H1 (cell line): ENCODE measurements around the gene AGR2. TPM values are rescaled to one million over a fixed set of nuclear protein-coding genes. Genes with fewer than 3 reads are reported as not detected.

Experiments
- CTCF ChIA-PET: fragments of 300-600 bp; sonication (Branson Sonifier 250); formaldehyde crosslinking; loops from one replicate; lab custom pipeline; 2021; ENCODE audit not compliant: partially characterized antibody; lab: Charles Lee
- POLR2A ChIA-PET: fragments of 300-600 bp; sonication (Branson Sonifier 250); formaldehyde crosslinking; loops from one replicate; lab custom pipeline; 2021; ENCODE audit warnings: inconsistent platforms; ENCODE audit not compliant: partially characterized antibody; lab: Charles Lee
- DNase-seq, 2 experiments: peaks; one replicate each; pipeline versions ENCODE4 v3.0.0 to v3.0.0-alpha.2; 2010 to 2022; ENCODE audit warnings: low spot score in 2 of 2, low read depth in 1 of 2, mixed read lengths in 1 of 2
- FAIRE-seq: peaks from 2 replicates; lab custom pipeline; 2011; peaks lifted over from hg19 to GRCh38; lab: Jason Lieb, UNC
- H2AFZ ChIP-seq: 2 replicates; pipeline ENCODE4 v1.8.1; 2012; ENCODE audit warnings: low read length, inconsistent platforms
- H2AK5ac ChIP-seq: 2 replicates; pipeline ENCODE4 v1.6.1; 2013; ENCODE audit warnings: low read depth, low read length
- H2BK120ac ChIP-seq: replicated peaks from 2 replicates; pipeline ENCODE3; 2013; ENCODE audit warnings: low read depth, low read length, inconsistent platforms
- H2BK12ac ChIP-seq: 2 replicates; pipeline ENCODE4 v1.6.1; 2013; ENCODE audit warnings: low read depth, low read length
- H2BK15ac ChIP-seq: 2 replicates; pipeline ENCODE4 v1.6.1; 2013; ENCODE audit warnings: low read length
- H2BK20ac ChIP-seq: 2 replicates; pipeline ENCODE4 v1.6.1; 2013; ENCODE audit warnings: low read length
- H2BK5ac ChIP-seq: 2 replicates; pipeline ENCODE4 v1.6.1; 2013; ENCODE audit warnings: low read depth, low read length
- H3K14ac ChIP-seq: 2 replicates; pipeline ENCODE4 v1.6.1; 2013; ENCODE audit warnings: inconsistent platforms; ENCODE audit not compliant: insufficient read length
- H3K18ac ChIP-seq: 2 replicates; pipeline ENCODE4 v1.6.1; 2013; ENCODE audit warnings: low read length; ENCODE audit errors: extremely low read depth
- H3K23ac ChIP-seq: 2 replicates; pipeline ENCODE4 v1.6.1; 2013; ENCODE audit warnings: inconsistent platforms; ENCODE audit not compliant: insufficient read length
- H3K23me2 ChIP-seq: 2 replicates; pipeline ENCODE4 v1.6.1; 2013; ENCODE audit warnings: low read depth, low read length
- H3K27ac ChIP-seq: 2 replicates; pipeline ENCODE4 v1.6.1; 2011; ENCODE audit warnings: low read depth, low read length, inconsistent platforms
- H3K27me3 ChIP-seq, 4 experiments: replicated peaks in 1 of 4; 1 replicate in 1 of 4; 2 replicates in 3 of 4; pipeline versions ENCODE4 v1.6.1 to v1.8.1; 2011 to 2013; ENCODE audit warnings: low read length in 3 of 4, mild to moderate bottlenecking in 3 of 4, inconsistent platforms in 2 of 4, mixed read lengths in 2 of 4, moderate library complexity in 1 of 4; ENCODE audit not compliant: control insufficient read depth in 3 of 4, insufficient read depth in 3 of 4; ENCODE audit errors: extremely low read depth in 1 of 4
- H3K36me3 ChIP-seq, 4 experiments: 2 replicates each; pipeline versions ENCODE4 v1.6.1 to v1.8.1; 2011 to 2013; ENCODE audit warnings: mild to moderate bottlenecking in 4 of 4, low read length in 3 of 4, moderate library complexity in 2 of 4, control low read depth in 1 of 4, inconsistent platforms in 1 of 4; ENCODE audit not compliant: insufficient read depth in 4 of 4, control insufficient read depth in 2 of 4
- H3K4ac ChIP-seq: replicated peaks from 2 replicates; pipeline ENCODE3; 2013; ENCODE audit warnings: low read length, low read depth, mixed read lengths, inconsistent platforms; ENCODE audit not compliant: insufficient read length
- H3K4me1 ChIP-seq, 4 experiments: replicated peaks in 1 of 4; 1 replicate in 1 of 4; 2 replicates in 3 of 4; pipeline versions ENCODE4 v1.6.1 to v1.8.1; 2011 to 2013; ENCODE audit warnings: low read length in 3 of 4, inconsistent platforms in 2 of 4, mixed read lengths in 1 of 4; ENCODE audit not compliant: insufficient read depth in 4 of 4, control insufficient read depth in 3 of 4
- H3K4me2 ChIP-seq, 2 experiments: 2 replicates each; pipeline versions ENCODE4 v1.6.1 to v1.8.1; 2011 to 2013; ENCODE audit warnings: low read depth in 2 of 2, low read length in 2 of 2, control low read depth in 1 of 2, inconsistent platforms in 1 of 2, mild to moderate bottlenecking in 1 of 2; ENCODE audit not compliant: insufficient read depth in 1 of 2
- H3K4me3 ChIP-seq, 4 experiments: fragments of 200-600, 300-600 bp in 1 of 4; sonication (generic), shearing (Covaris generic), sonication (Bioruptor Twin) in 1 of 4; 2 replicates each; pipeline versions ENCODE4 v1.5.1 to v1.8.1; 2011 to 2016; ENCODE audit warnings: low read length in 4 of 4, low read depth in 3 of 4, control low read depth in 2 of 4, inconsistent platforms in 2 of 4, mild to moderate bottlenecking in 2 of 4, mixed read lengths in 1 of 4, moderate library complexity in 1 of 4; ENCODE audit not compliant: insufficient read depth in 2 of 4; ENCODE audit errors: extremely low read depth in 1 of 4
- H3K56ac ChIP-seq: replicated peaks from 2 replicates; pipeline ENCODE3; 2013; ENCODE audit warnings: low read depth, mild to moderate bottlenecking, mixed read lengths, low read length, inconsistent platforms; ENCODE audit not compliant: insufficient read length
- H3K79me1 ChIP-seq: 2 replicates; pipeline ENCODE4 v1.6.1; 2013; ENCODE audit warnings: low read depth, low read length, control low read depth
- H3K79me2 ChIP-seq, 2 experiments: 2 replicates each; pipeline versions ENCODE4 v1.6.1 to v1.8.1; 2012 to 2013; ENCODE audit warnings: low read length in 2 of 2, mild to moderate bottlenecking in 2 of 2, inconsistent platforms in 1 of 2; ENCODE audit not compliant: insufficient read depth in 2 of 2, control insufficient read depth in 1 of 2
- H3K9ac ChIP-seq, 4 experiments: replicated peaks in 1 of 4; 1 replicate in 1 of 4; 2 replicates in 3 of 4; pipeline versions ENCODE4 v1.6.1 to v1.8.1; 2011 to 2013; ENCODE audit warnings: low read depth in 3 of 4, low read length in 3 of 4, control low read depth in 2 of 4, mild to moderate bottlenecking in 2 of 4, moderate library complexity in 2 of 4, inconsistent platforms in 1 of 4; ENCODE audit errors: extremely low read depth in 1 of 4
- H3K9me3 ChIP-seq, 2 experiments: 2 replicates each; pipeline versions ENCODE4 v1.6.1 to v1.8.1; 2012 to 2013; ENCODE audit warnings: mild to moderate bottlenecking in 2 of 2, moderate library complexity in 2 of 2, control low read depth in 1 of 2, inconsistent platforms in 1 of 2, low read depth in 1 of 2, low read length in 1 of 2, mixed read lengths in 1 of 2; ENCODE audit not compliant: insufficient read depth in 2 of 2
- H4K20me1 ChIP-seq, 2 experiments: replicated peaks in 1 of 2; 2 replicates each; pipeline versions ENCODE3 to v1.8.1; 2011 to 2013; ENCODE audit warnings: inconsistent platforms in 2 of 2, low read length in 2 of 2, mild to moderate bottlenecking in 1 of 2; ENCODE audit not compliant: insufficient read depth in 2 of 2, control insufficient read depth in 1 of 2
- H4K5ac ChIP-seq: 2 replicates; pipeline ENCODE4 v1.6.1; 2013; ENCODE audit warnings: low read length, low read depth, mixed read lengths, inconsistent platforms; ENCODE audit not compliant: insufficient read length
- H4K8ac ChIP-seq: 2 replicates; pipeline ENCODE4 v1.8.0; 2013; ENCODE audit warnings: mild to moderate bottlenecking, moderate library complexity, low read length, inconsistent platforms; ENCODE audit not compliant: insufficient read depth; ENCODE audit errors: extremely low read depth
- H4K91ac ChIP-seq: replicated peaks from 2 replicates; pipeline ENCODE3; 2013; ENCODE audit warnings: low read length, mixed read lengths, inconsistent platforms; ENCODE audit not compliant: insufficient read length
- BCL11A ChIP-seq, 2 experiments: IDR thresholded peaks; one replicate each; pipeline ENCODE4 v1.6.1; 2011; ENCODE audit warnings: low read depth in 2 of 2, low read length in 2 of 2, mild to moderate bottlenecking in 2 of 2
- BRCA1 ChIP-seq: IDR thresholded peaks from 2 replicates; pipeline ENCODE4 v1.6.1; 2012; ENCODE audit warnings: low read depth, low read length, improper control_type of control experiment
- CHD2 ChIP-seq: IDR thresholded peaks from 2 replicates; pipeline ENCODE4 v1.6.1; 2012; ENCODE audit warnings: low read length, improper control_type of control experiment
- CTBP2 ChIP-seq: IDR thresholded peaks from 2 replicates; pipeline ENCODE4 v1.7.0; 2011; ENCODE audit warnings: borderline replicate concordance, mild to moderate bottlenecking, moderate library complexity, mixed read lengths, low read length; ENCODE audit not compliant: insufficient read depth, insufficient read length
- EZH2 ChIP-seq: fragments of 200-600 bp; sonication (generic); IDR thresholded peaks from 2 replicates; pipeline ENCODE4 v1.7.1; 2012; ENCODE audit warnings: low read depth, mild to moderate bottlenecking, moderate library complexity, low read length, inconsistent platforms; ENCODE audit not compliant: severe bottlenecking
- HDAC2 ChIP-seq, 2 experiments: fragments of 300-600 bp in 1 of 2; sonication (generic) in 1 of 2; IDR thresholded peaks; 2 replicates each; pipeline ENCODE4 v1.6.1; 2011 to 2012; ENCODE audit warnings: low read depth in 2 of 2, low read length in 2 of 2, mild to moderate bottlenecking in 2 of 2, moderate library complexity in 2 of 2, borderline replicate concordance in 1 of 2, inconsistent platforms in 1 of 2
- JUN ChIP-seq: IDR thresholded peaks from 2 replicates; pipeline ENCODE4 v1.6.1; 2011; ENCODE audit warnings: low read depth, mild to moderate bottlenecking, improper control_type of control experiment, low read length
- KDM4A ChIP-seq: IDR thresholded peaks from one replicate; pipeline ENCODE4 v1.7.1; 2012; ENCODE audit warnings: low read depth, mild to moderate bottlenecking, moderate library complexity, low read length, inconsistent platforms; ENCODE audit not compliant: severe bottlenecking
- PHF8 ChIP-seq: fragments of 200-600 bp; sonication (generic); conservative IDR thresholded peaks from 2 replicates; pipeline ENCODE4 v1.7.1; 2012; ENCODE audit warnings: low read depth, mild to moderate bottlenecking, inconsistent platforms, low read length, moderate library complexity
- POU5F1 ChIP-seq: IDR thresholded peaks from 2 replicates; pipeline ENCODE4 v1.6.1; 2011; ENCODE audit warnings: low read depth, mild to moderate bottlenecking, low read length, moderate library complexity
- RBBP5 ChIP-seq: IDR thresholded peaks from 2 replicates; pipeline ENCODE4 v1.7.1; 2012; ENCODE audit warnings: low read depth, mild to moderate bottlenecking, inconsistent platforms, low read length, moderate library complexity, borderline replicate concordance
- SP2 ChIP-seq: IDR thresholded peaks from 2 replicates; pipeline ENCODE4 v1.6.1; 2012; ENCODE audit warnings: mild to moderate bottlenecking, low read length, inconsistent platforms
- TAF1 ChIP-seq: IDR thresholded peaks from 2 replicates; pipeline ENCODE4 v1.6.1; 2011; ENCODE audit warnings: mild to moderate bottlenecking, low read depth, low read length
- WGBS, 2 experiments: shearing (Covaris generic) in 1 of 2; methylation state at CpG; one replicate each; pipeline versions ENCODE4 v1.1.6 to v1.1.7; 2013 to 2015; ENCODE audit warnings: low lambda C conversion rate in 2 of 2, mixed read lengths in 2 of 2, inconsistent platforms in 1 of 2, low coverage in 1 of 2, missing lambda C conversion rate in 1 of 2; ENCODE audit not compliant: insufficient replicate concordance in 2 of 2, insufficient coverage in 1 of 2, insufficient read length in 1 of 2; ENCODE audit errors: extremely low coverage in 1 of 2, missing lambda C conversion rate in 1 of 2; 5-methylcytosine and 5-hydroxymethylcytosine counted together
- polyA plus RNA-seq, 7 experiments: library from polyadenylated mRNA; depleted of rRNA in 3 of 7; stranded (reverse) in 5 of 7; unstranded in 2 of 7; fragments of >200 nt in 5 of 7; fragments of 200-250 nt in 2 of 7; gene quantifications; 1 replicate in 5 of 7; 2 replicates in 1 of 7; 4 replicates in 1 of 7; pipeline versions ENCODE4 v1.2.1 to v1.2.3, GENCODE V29; 2011 to 2013; ENCODE audit warnings: missing spikeins in 2 of 7, mixed read lengths in 2 of 7
- total RNA-seq: library from RNA; stranded (reverse); fragmentation: NEBNext Ultra II Directional; extraction: Animal tissue kit (Norgen Biotek cat#: 25700); gene quantifications from 2 replicates; pipeline ENCODE4 v1.2.1, GENCODE V29; 2021
- TF ChIP-seq, protein P1 (sequence below): IDR thresholded peaks from 2 replicates; pipeline ENCODE4 v1.6.1; 2012; ENCODE audit warnings: inconsistent platforms

Gene AGR2
- total and polyA plus RNA-seq, 2 of the 8 experiments (the other 6 are each of a cell fraction or from before 2014, with no cell fraction given): not detected

DNA sequence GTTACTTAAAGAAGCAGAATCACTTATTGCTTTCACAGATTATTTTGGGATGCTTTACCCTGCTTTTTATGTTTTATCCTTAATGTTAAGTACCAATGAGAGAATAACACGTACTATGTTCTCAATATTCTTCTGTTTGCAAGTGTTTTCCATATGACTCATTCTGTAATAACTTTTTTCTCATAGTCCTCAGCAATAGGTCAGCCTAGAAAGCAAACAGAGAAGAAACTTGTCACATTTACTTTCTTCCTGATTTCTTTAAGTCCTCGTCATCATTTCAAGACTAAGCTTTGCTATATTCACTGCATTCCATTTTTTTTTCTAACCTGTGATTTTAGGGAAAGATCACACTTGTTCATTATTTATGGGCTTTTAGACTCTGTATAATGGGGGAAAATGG, 6.8 kb upstream of the AGR2 start:
- ChIA-PET POLR2A (no interaction called here), CTCF (no interaction called here)
- H3K27ac ChIP-seq: no peak overlapping the region
- no peak overlapping the region for H3K56ac ChIP-seq
- H3K14ac ChIP-seq: no peak overlapping the region
- H3K23ac ChIP-seq: no peak overlapping the region
- H2BK12ac ChIP-seq: no peak overlapping the region
- H3K4ac ChIP-seq: no peak overlapping the region
- H3K23me2 ChIP-seq: no peaks in the 10 kb centered on the region
- DNase-seq (no peak), FAIRE-seq (no peak)
- H2AK5ac ChIP-seq: no peak overlapping the region
- no peak overlapping the region for H2BK15ac ChIP-seq
- H3K9ac ChIP-seq: no peak overlapping the region
- no peak overlapping the region for H2BK5ac ChIP-seq
- H3K27me3 ChIP-seq: no peaks in the 10 kb centered on the region
- H2BK20ac ChIP-seq: no peak overlapping the region
- no peak overlapping the region for H4K5ac ChIP-seq
- WGBS, 2 experiments: 92% methylated on average over 2 of the region's 2 CpGs; no CpG with 5 or more reads in 1 of the 2 experiments
- H3K9me3 ChIP-seq: no peaks in the 10 kb centered on the region
- H4K20me1 ChIP-seq: no peaks in the 10 kb centered on the region
- H3K18ac ChIP-seq: no peak overlapping the region
- H4K8ac ChIP-seq: no peak overlapping the region
- no peaks in the 10 kb centered on the region for H3K36me3 ChIP-seq
- no peaks in the 10 kb centered on the region for H3K79me2 ChIP-seq
- H3K4me1 ChIP-seq: no peaks in the 10 kb centered on the region
- no peak overlapping the region for H2BK120ac ChIP-seq
- no peaks in the 10 kb centered on the region for H3K79me1 ChIP-seq
- no peak overlapping the region for H2AFZ ChIP-seq
- H3K4me2 ChIP-seq: no peak overlapping the region
- no peak overlapping the region for H4K91ac ChIP-seq
- H3K4me3 ChIP-seq: no peak overlapping the region
- TF ChIP-seq CTBP2: no peak
- TF ChIP-seq, protein P1, sequence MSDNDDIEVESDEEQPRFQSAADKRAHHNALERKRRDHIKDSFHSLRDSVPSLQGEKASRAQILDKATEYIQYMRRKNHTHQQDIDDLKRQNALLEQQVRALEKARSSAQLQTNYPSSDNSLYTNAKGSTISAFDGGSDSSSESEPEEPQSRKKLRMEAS: no peak
- no peak for TF ChIP-seq PHF8
- TF ChIP-seq SP2: no peak
- TF ChIP-seq HDAC2 (IDR thresholded peaks at IDR 0.05; ENCODE audit: borderline replicate concordance in 1 of 2, low read depth in 2 of 2, low read length in 2 of 2): no peak
- no peak for TF ChIP-seq BRCA1
- no peak for TF ChIP-seq BCL11A (IDR thresholded peaks at IDR 0.05; ENCODE audit: low read depth in 2 of 2, low read length in 2 of 2)
- TF ChIP-seq POU5F1: no peak
- TF ChIP-seq EZH2: no peak
- no peak for TF ChIP-seq KDM4A
- TF ChIP-seq TAF1: no peak
- no peak for TF ChIP-seq RBBP5
- TF ChIP-seq JUN: no peak
- TF ChIP-seq CHD2: no peak
